DOHH2 (cell line): ENCODE measurements around the gene WNT10A.
A peak's percentile ranks its signal among the peaks of the same experiment; 100 is the strongest.

ENCODE experiments used
- H3F3A ChIP-seq: fragments of 200-600 bp; sonication (generic), shearing (Covaris generic); 2 replicates; pipeline ENCODE4 v1.6.0; 2016; ENCODE audit warnings: antibody characterized with exemption, mild to moderate bottlenecking; ENCODE audit not compliant: control insufficient read depth, insufficient read depth
- H3K27ac ChIP-seq: fragments of 200-600 bp; sonication (generic); 2 replicates; pipeline ENCODE4 v1.5.1; 2014; ENCODE audit warnings: low read depth, mild to moderate bottlenecking, low read length, moderate library complexity
- H3K27me3 ChIP-seq: fragments of 200-600 bp; sonication (generic); 2 replicates; pipeline ENCODE4 v1.6.1; 2014; ENCODE audit warnings: mild to moderate bottlenecking, low read length, mixed read lengths; ENCODE audit not compliant: control insufficient read depth
- H3K36me3 ChIP-seq: fragments of 200-600 bp; sonication (generic); 2 replicates; pipeline ENCODE4 v1.6.1; 2014; ENCODE audit warnings: mild to moderate bottlenecking, low read length, moderate library complexity, mixed read lengths; ENCODE audit not compliant: control insufficient read depth
- H3K4me1 ChIP-seq: fragments of 200-600 bp; sonication (generic); 2 replicates; pipeline ENCODE4 v1.6.1; 2014; ENCODE audit warnings: mild to moderate bottlenecking, low read length, mixed read lengths; ENCODE audit not compliant: control insufficient read depth
- H3K4me2 ChIP-seq: fragments of 200-600 bp; sonication (generic); 2 replicates; pipeline ENCODE4 v1.6.0; 2014; ENCODE audit warnings: mild to moderate bottlenecking, low read length, moderate library complexity
- H3K4me3 ChIP-seq: fragments of 200-600 bp; sonication (generic); 2 replicates; pipeline ENCODE4 v1.5.1; 2014; ENCODE audit warnings: mild to moderate bottlenecking, low read length, mixed read lengths
- H3K79me2 ChIP-seq: fragments of 200-600 bp; sonication (generic); 2 replicates; pipeline ENCODE4 v1.6.1; 2014; ENCODE audit warnings: mild to moderate bottlenecking, low read length, mixed read lengths; ENCODE audit not compliant: control insufficient read depth
- H3K9me2 ChIP-seq: fragments of 200-600 bp; sonication (generic); replicated peaks from 2 replicates; pipeline ENCODE4 v1.6.1; 2014; ENCODE audit warnings: mild to moderate bottlenecking, low read length, mixed read lengths; ENCODE audit not compliant: control insufficient read depth
- H3K9me3 ChIP-seq: fragments of 200-600 bp; sonication (generic); 2 replicates; pipeline ENCODE4 v1.6.1; 2014; ENCODE audit warnings: antibody characterized with exemption, low read length, mixed read lengths; ENCODE audit not compliant: control insufficient read depth, insufficient read depth
- H4K20me1 ChIP-seq: fragments of 200-600 bp; sonication (generic); 2 replicates; pipeline ENCODE4 v1.6.0; 2014; ENCODE audit warnings: low read depth, mild to moderate bottlenecking, antibody characterized with exemption, low read length, moderate library complexity; ENCODE audit not compliant: control insufficient read depth, insufficient read depth
- CTCF ChIP-seq: fragments of 200-600 bp; sonication (generic); IDR thresholded peaks from one replicate; pipeline ENCODE4 v1.5.1; 2014; ENCODE audit warnings: antibody characterized with exemption, mild to moderate bottlenecking, low read depth, low read length; ENCODE audit not compliant: poor library complexity, severe bottlenecking
- EZH2phosphoT487 ChIP-seq: fragments of 200-600 bp; sonication (generic); IDR thresholded peaks from 2 replicates; pipeline ENCODE4 v1.6.1; 2017; ENCODE audit warnings: borderline replicate concordance, mild to moderate bottlenecking, antibody characterized with exemption, low read length, moderate library complexity, mixed read lengths

WNT10A gene

GRCh38 chr2:218880102-218880858 is at the start of gene WNT10A:
WNT10A (plus strand) TSS chr2:218880852; CDS start chr2:218880996, 144 bp downstream.
- Histone ChIP-seq H3F3A (peaks cover 14% of the 10 kb centered on the region), H3K4me3 (peak within 1 kb of the TSS; percentile 75), H3K27ac (peak within 1 kb of the TSS; percentile 77), H3K36me3 (peaks cover 6% of the 10 kb centered on the region; the same call in 1 of the 2 replicates), H3K4me1 (peaks cover 84% of the 10 kb centered on the region), H3K9me2 (no peaks in the 10 kb centered on the region), H3K27me3 (peaks cover 46% of the 10 kb centered on the region), H3K4me2 (peak within 1 kb of the TSS; percentile 84), H3K9me3 (no peaks in the 10 kb centered on the region), H3K79me2 (no peaks in the 10 kb centered on the region), H4K20me1 (no peaks in the 10 kb centered on the region)
- TF ChIP-seq EZH2phosphoT487 = no peak
- TF ChIP-seq CTCF = no peak

GRCh38 chr2:218831378-218831990 is 49.2 kb upstream of the WNT10A start, which contains the start of gene PRKAG3:
PRKAG3 (minus strand) TSS chr2:218831803.
- H3K4me3 ChIP-seq = no peak within 1 kb of the TSS
- peaks cover 30% of the 10 kb centered on the region for H3K27me3 ChIP-seq
- H3F3A ChIP-seq = no peaks in the 10 kb centered on the region
- no peaks in the 10 kb centered on the region for H4K20me1 ChIP-seq
- TF ChIP-seq CTCF (no peak), EZH2phosphoT487 (no peak)
- H3K4me2 ChIP-seq = no peak within 1 kb of the TSS
- no peaks in the 10 kb centered on the region for H3K79me2 ChIP-seq
- H3K36me3 ChIP-seq = no peaks in the 10 kb centered on the region
- H3K9me3 ChIP-seq = no peaks in the 10 kb centered on the region
- H3K27ac ChIP-seq = no peak within 1 kb of the TSS
- peaks cover 3% of the 10 kb centered on the region; the same call in 1 of the 2 replicates for H3K4me1 ChIP-seq
- no peaks in the 10 kb centered on the region for H3K9me2 ChIP-seq

DNA sequence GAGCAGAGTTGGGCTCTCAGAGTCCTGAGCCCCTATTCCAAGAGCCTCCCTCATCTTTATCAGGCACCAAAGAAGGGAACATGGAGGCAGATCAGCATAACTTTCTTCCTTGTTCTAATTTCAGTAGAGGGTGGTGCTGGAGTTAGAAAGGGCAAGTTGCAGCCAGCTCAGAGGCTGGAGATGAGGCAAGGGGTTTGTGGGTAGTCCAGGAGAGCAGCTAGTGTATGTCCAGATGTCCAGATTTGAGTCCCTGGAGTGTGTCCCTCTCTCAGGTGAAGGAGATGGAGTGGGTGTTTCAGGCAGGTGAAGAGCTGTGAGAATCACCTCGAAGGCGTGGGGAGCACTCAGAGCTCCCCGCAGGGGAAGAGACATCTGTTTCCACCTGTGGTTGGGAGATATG is 48.6 kb upstream of the WNT10A start:
- H3K4me1 ChIP-seq = peaks cover 3% of the 10 kb centered on the region; the same call in 1 of the 2 replicates

More for the DNA sequence above, 48.6 kb upstream of the WNT10A start:
- Histone ChIP-seq H4K20me1 (no peaks in the 10 kb centered on the region), H3K9me3 (no peaks in the 10 kb centered on the region), H3K36me3 (no peaks in the 10 kb centered on the region), H3F3A (no peaks in the 10 kb centered on the region), H3K27me3 (peaks cover 32% of the 10 kb centered on the region), H3K27ac (no peak overlapping the region), H3K4me3 (no peak overlapping the region), H3K9me2 (no peaks in the 10 kb centered on the region), H3K79me2 (no peaks in the 10 kb centered on the region), H3K4me2 (no peak overlapping the region)
- TF ChIP-seq EZH2phosphoT487 (no peak), CTCF (no peak)
